Astrocyte of the spinal cord (primary cell): ENCODE data around the gene DVL3.

Experiments
- DNase-seq: peaks from one replicate; pipeline ENCODE4 v3.0.0; 2011; ENCODE audit warnings: low read depth, low spot score
- H3K4me3 ChIP-seq: 2 replicates; pipeline ENCODE4 v1.5.1; 2011; ENCODE audit warnings: low read depth, mild to moderate bottlenecking, low read length, moderate library complexity
- in situ Hi-C: cut with HindIII; loops from 2 replicates; pipeline ENCODE4 v1.10.0; 2017; ENCODE audit warnings: low sequenced_read_pairs
- TF ChIP-seq, protein P1 (sequence below): IDR thresholded peaks from 2 replicates; pipeline ENCODE4 v1.5.1; 2012; ENCODE audit warnings: low read depth, mild to moderate bottlenecking, low read length, inconsistent platforms

The DVL3 gene

DNA sequence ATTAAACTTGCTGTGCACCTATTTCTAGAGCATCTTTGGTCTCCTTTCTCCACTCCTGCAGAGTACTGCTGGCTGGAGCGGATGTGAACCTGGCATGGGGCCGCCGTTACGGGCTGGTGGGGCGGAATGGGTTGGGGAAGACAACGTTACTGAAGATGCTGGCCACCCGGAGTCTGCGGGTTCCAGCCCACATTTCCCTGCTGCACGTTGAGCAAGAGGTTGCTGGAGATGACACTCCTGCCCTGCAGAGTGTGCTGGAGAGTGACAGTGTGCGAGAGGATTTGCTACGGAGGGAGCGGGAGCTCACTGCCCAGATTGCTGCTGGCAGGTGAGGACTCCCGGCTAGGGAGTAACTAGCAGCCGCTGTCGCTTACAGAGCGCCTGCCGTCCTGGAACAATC, 32.9 kb downstream of the DVL3 start:
- in situ Hi-C loops: no loop called here
- TF ChIP-seq, protein P1, sequence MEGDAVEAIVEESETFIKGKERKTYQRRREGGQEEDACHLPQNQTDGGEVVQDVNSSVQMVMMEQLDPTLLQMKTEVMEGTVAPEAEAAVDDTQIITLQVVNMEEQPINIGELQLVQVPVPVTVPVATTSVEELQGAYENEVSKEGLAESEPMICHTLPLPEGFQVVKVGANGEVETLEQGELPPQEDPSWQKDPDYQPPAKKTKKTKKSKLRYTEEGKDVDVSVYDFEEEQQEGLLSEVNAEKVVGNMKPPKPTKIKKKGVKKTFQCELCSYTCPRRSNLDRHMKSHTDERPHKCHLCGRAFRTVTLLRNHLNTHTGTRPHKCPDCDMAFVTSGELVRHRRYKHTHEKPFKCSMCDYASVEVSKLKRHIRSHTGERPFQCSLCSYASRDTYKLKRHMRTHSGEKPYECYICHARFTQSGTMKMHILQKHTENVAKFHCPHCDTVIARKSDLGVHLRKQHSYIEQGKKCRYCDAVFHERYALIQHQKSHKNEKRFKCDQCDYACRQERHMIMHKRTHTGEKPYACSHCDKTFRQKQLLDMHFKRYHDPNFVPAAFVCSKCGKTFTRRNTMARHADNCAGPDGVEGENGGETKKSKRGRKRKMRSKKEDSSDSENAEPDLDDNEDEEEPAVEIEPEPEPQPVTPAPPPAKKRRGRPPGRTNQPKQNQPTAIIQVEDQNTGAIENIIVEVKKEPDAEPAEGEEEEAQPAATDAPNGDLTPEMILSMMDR: no peak
- no peak for DNase-seq
- no peak overlapping the region for H3K4me3 ChIP-seq

DNA sequence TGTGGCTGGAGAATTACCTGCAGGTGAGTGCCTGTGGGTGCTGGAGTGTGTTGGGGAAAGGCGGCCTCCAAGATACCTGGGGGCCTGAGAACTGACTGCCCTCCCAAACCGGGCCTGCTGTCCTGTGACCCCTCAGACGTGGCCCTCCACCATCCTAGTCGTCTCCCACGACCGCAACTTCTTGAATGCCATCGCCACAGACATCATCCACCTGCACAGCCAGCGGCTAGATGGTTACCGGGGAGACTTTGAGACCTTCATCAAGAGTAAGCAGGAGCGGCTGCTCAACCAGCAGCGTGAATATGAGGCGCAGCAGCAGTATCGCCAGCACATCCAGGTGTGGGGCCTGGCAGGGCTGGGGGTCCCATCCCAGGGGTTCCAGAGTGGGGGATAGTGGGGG, 34.2 kb downstream of the DVL3 start:
- DNase-seq: no peak
- no peak overlapping the region for H3K4me3 ChIP-seq
- TF ChIP-seq, protein P1: no peak
- in situ Hi-C loops: no loop called here

DNA sequence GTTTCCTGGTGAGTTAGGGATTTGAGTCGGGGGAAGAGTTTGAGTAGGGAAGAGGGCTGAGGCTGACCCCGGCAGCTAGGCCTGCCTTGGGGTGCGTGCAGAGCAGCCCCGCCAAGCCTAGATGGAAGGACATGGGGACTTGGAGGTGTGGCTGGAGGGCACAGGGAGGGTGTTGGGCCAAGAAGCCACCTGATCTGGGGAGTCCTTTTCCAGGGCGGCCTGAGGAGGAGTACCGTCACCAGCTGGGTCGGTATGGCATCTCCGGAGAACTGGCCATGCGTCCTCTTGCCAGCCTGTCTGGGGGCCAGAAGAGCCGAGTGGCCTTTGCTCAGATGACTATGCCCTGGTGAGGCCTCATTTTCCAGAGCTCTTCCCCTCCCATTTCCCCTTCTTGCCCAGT, 37.7 kb downstream of the DVL3 start:
- TF ChIP-seq, protein P1: no peak
- DNase-seq: no peak
- in situ Hi-C loops: no loop called here

DNA sequence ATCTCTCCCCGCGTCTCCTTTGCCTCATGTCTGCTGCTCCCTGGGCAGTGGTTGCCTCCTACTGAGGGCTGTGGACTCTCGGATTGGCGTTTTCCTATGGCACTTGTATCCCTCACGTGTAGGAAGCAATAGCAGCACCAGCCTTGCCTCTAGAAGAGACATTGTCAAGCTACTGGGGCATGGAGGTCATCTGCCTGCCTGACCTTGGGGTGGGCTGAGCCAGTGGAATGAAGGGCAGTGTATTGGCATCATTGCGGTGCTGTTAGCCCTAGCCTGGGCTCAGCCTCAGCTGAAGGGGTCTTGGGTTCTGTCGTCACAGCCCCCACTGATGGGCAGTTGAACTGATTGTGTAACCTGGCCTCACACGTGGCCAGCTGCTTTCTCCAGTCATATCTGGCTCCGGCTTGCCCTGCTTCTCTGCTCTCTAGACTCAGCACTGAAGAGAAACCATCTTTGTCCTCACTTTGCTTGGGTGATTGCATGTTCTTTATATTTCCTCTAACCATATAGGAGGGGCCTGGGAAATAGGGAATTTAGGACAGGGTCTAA, 38.9 kb downstream of the DVL3 start:
- in situ Hi-C loops: no loop called here
- H3K4me3 ChIP-seq: no peak overlapping the region
- TF ChIP-seq, protein P1: no peak
- DNase-seq: no peak

More for the DNA sequence above, 37.7 kb downstream of the DVL3 start:
- no peak overlapping the region for H3K4me3 ChIP-seq

DNA sequence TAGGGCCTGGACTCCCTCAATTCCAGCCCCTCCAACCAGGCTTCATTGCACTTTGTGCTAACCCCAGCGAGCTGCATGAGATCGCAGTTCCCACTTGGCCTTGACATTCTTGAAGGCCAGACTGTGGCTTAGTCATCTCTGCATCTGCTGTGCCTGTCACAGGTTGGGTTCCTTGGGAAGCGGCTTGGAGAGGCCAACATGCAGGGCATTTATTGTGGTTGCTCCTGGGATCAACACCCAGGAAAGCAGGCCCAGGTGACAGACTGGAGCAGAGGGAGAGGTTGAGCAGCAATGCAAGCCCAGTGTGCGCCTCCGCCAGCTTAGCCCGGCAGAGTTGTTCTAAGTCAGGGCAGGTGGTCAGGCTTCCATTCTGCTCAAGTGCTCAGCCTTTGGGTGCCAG, 41.4 kb downstream of the DVL3 start:
- no peak for DNase-seq
- no peak overlapping the region for H3K4me3 ChIP-seq
- in situ Hi-C loops: no loop called here
- TF ChIP-seq, protein P1: no peak

DNA sequence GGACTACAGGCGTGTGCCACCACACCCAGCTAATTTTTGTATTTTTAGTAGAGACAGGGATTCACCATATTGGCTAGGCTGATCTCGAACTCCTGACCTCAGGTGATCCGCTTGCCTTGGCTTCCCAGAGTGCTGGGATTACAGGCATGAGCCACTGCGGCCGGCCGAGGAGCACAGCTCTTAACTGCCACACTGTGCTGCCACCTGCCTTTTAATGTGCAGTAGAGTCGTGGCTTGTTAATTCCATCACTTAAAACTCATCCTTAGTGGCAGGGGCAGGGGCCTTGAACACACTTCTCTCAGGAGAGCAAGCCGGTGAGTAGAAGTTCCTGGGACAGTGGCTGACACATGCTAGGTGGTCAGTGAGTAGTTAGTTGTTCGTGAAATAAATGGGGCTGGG, 43.3 kb downstream of the DVL3 start:
- no peak overlapping the region for H3K4me3 ChIP-seq
- TF ChIP-seq, protein P1: no peak
- DNase-seq: no peak
- in situ Hi-C loops: no loop called here

DNA sequence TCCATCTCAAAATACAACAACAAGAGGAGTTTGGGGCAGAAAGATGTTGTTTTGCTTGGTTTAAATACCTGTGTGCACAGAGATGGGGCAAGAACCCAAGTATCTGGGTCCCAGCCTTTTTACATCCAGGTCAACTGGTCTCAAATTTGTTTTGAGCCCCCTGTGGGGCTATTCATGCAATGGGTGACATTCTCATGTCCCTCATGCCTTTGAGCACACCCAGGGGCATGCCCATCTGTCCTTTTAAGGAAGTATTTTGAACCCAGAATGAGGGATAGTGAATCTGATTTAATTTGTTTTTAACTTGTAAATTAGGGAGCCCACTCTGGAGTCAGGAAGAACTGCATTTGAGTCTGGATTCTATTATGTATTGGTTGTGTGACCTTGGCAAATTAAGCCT, 45.6 kb downstream of the DVL3 start:
- in situ Hi-C loops: no loop called here
- DNase-seq: no peak

More for the DNA sequence above, 45.6 kb downstream of the DVL3 start:
- TF ChIP-seq, protein P1: no peak
- no peak overlapping the region for H3K4me3 ChIP-seq
